Measurements from ENCODE around the gene ZNF440. TPM values are rescaled to one million over a fixed set of nuclear protein-coding genes. Genes with fewer than 3 reads are reported as not detected.
A peak's percentile ranks its signal among the peaks of the same experiment; 100 is the strongest.
"Not testable (repeated sequence)": the region's sequence is repeated elsewhere in the genome, so short reads cannot be mapped to it uniquely, and the experiment has no call there.

Gene ZNF440
- total RNA-seq, 1 experiment from 2014 or later: 9.1 TPM

DNA sequence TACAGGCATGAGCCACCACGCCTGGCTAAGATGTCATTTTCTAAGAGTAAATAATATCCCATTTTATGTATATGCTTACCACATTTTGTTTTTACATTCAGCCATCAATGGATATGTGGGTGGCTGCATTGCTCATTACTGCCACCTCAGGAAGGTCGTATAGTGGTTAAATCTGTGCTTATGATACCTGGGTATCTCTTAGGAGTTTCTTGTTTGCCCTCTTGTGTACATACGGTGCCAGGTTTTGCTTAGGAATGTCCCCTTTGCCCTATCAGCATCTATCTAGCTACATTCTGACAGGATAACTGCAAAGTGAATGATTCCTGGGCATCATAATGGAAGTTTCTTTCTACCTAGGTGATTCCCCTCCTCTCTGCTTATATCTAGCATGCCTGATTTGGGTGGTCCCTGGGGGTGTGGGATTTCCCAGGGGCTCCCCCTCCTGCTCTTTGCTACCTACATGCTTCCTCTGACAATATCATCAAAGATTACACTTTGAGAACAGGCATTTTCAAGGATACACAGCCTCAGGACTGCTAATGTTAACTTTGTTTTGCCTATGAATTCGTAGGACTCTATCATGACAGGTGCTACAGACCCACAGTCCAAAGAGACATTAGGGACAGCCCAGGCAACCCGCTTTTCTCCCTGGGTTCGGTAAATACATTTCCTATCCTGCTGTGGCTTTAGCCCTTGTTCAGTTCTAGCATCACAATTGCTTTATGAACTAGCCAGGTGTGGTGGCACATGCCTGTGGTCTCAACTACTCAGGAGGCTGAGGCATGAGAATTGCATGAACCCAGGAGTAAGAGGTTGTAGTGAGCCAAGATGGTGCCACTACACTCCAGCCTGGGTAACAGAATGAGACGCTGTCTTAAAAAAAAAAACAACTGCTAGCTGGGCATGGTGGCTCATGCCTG, 15.1 kb downstream of the ZNF440 start:
- DNase-seq (ENCODE audit: low spot score): not testable (repeated sequence)

DNA sequence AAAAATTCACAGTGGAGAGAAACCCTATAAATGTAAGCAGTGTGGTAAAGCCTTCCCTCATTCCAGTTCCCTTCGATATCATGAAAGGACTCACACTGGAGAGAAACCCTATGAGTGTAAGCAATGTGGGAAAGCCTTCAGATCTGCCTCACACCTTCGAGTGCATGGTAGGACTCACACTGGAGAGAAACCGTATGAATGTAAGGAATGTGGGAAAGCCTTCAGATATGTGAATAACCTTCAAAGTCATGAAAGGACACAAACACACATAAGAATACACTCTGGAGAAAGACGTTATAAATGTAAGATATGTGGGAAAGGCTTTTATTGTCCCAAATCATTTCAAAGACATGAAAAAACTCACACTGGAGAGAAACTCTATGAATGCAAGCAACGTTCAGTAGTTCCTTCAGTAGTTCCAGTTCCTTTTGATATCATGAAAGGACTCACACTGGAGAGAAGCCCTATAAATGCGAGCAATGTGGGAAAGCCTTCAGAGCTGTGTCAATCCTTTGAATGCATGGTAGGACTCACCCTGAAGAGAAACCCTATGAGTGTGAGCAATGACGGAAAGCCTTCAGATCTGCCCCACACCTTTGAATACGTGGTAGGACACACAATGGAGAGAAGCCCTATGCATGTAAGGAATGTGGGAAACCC, 18.3 kb downstream of the ZNF440 start:
- DNase-seq (ENCODE audit: low spot score): no peak

DNA sequence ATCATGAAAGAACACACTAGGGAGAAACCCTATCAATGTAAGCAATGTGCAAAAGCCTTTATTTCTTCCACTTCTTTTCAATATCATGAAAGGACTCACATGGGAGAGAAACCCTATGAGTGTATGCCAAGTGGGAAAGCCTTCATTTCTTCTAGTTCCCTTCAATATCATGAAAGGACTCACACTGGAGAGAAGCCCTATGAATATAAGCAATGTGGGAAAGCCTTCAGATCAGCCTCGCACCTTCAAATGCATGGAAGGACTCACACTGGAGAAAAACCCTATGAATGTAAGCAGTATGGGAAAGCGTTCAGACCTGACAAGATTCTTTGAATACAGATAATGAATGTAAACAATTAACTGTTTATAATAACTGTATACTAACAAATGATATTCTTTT, 19.5 kb downstream of the ZNF440 start:
- DNase-seq (ENCODE audit: low spot score): no peak

DNA sequence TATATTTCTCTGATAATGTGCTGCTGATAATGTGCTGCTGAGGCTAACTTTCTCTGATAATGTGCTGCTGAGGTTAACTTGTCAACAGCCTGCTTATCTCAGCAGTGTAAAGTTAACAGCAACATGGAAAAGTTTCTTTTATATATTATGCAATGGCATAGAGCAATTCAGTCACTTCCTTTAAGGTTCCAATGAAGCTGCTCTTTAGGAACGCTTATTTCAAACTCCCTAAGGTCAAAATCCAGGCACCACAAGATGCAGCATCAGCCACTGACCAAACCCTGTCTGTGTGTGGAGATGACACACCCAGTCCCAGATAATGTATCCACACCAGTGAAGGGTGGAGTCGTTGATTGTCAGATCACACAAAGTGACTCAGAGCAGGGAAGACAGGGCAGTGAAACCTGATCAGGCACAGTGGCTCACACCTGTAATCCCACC, 21.6 kb downstream of the ZNF440 start:
- DNase-seq (ENCODE audit: low spot score): not testable (repeated sequence)

DNA sequence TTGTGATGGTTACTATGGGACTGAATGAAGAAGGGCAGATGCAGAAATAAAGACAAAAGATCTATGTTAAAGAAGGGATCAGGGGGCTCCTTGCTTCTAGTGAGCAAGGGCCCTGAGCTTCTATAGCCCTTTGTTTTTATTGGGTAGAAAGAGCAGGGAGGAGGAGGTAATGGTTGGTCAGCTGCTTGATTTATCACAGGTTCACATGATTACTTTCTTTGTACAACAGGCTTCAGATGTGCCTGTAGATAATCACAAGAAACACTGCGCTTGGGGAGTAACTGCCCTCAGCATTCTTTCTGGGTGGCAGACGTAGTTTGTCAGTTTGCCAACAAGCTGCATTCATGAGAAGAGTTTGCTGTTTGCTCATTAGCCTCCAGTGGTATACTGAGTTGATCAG, 29.6 kb downstream of the ZNF440 start:
- no peak for DNase-seq (ENCODE audit: low spot score)

DNA sequence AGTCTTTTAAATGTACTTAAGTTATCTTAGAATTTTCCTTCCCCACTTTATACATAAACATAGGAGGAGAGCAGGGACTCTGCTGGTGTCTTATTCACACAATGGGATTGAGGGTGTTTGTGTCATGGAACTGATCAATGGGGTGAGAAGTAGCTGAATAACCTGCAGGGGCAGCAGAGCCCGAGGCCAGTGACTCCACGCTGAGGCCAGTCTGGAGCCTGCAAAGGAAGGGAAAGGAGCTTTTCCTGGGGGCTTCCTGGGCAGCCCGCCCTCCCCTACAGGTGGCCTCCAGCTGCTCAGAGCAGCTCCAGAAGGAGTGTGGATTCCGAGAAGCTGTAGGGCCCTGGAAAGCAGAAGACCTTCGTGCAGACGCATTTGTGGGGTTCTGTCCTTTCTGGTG, 33.5 kb downstream of the ZNF440 start:
- not testable (repeated sequence) for DNase-seq (ENCODE audit: low spot score)

DNA sequence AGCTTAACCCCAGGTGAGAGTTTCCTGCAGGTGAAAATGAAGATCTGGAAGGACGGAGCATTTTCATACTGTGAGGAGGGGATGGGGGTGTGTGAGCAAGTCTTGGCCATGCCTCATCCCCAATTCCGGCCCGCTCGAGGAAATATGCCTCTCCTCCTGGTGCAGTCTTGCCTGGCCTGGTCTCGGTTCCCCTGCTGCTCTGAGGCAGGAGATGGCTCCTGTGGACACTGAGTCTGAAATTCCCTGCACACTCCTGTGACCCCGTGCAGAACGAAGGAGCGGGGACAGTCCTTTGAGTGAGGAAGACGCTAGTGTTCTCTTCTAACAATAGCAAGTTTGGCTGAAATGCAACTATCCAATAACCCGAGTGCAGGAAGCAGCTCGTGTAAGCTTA, 34.1 kb downstream of the ZNF440 start:
- DNase-seq (ENCODE audit: low spot score): no peak

DNA sequence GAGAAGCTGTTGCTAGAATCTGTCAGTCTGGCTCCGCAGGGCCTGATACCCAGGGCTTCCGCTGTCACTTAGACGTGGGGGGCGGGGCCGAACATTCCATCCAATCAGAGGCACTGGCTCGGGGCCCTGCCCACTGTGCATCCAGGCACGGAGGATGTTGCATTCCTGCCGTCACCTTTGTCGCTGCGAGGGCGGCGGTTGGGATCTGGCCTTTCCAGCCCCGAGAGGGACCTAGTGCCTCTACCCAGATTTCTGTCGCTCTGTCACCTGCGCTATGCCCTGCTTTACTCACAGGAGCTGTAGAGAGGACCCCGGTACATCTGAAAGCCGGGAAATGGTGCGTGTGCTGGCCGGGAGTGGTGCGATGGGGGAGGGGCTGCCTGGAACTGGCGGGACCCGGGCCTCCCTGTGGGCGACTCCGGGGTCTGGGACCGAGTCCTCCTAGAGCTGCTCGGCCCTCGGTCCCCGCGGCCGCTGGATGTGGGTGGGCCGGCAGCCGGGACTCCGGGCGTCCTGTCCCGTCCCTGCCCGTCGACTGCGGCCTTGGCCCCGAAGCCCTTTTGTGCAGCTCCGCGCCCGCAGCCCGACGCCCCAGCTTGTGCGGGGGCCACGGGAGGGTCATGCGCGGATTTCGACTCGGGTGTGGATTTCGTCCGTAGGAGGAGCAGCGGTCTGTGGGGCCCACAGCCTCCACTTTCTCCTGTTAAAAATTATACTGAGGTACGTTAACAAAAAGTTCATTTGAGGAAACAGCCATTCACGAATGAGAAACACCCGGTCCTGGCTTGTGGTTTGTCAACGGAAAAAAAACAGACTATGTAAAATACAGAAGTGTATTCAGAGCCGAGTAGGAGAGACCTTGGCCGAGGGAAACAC, 34.8 kb downstream of the ZNF440 start, which contains the start of gene ZNF439:
ZNF439 (plus strand) TSS at position 133 of the 876 bp plus-strand sequence; CDS start at position 275, 142 bp downstream.
- no peak for DNase-seq (ENCODE audit: low spot score)

DNA sequence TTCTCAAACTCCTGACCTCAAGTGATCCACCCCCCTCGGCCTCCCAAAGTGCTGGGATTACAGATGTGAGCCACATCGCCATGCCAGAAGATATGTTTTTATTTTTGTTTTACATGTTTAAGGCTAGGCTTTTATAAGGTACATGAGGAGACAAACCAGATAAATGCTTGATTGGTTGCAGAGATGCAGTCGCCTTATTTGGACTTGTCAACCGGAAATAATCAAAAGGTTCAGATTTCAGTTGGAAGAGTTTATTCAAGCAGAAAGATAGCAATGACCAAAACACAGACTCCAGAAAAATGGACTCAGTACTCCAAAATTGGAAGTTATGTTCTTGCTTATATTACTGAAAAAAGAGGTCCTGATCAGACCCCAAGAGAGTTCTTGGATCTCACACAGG, 36.2 kb downstream of the ZNF440 start:
- DNase-seq (ENCODE audit: low spot score): not testable (repeated sequence)

DNA sequence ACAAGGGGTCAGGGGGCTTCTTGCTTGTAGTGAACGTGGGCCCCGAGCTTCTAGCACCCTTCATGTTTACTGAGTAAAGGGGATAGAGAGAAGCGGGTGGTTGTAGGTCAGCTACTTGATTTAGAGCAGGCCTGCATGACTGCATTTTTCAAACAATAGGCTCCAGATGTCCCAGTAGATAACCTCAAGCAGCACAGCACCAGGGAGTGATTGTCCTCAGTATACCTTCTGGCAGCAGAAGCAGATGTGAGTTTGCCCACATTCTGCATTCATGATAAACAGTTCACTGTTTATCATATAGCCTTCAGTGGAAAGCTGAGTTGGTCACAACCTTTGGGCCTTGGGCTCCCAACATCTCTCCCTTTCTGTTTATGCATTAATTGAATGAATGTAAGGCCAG, 39.3 kb downstream of the ZNF440 start:
- no peak for DNase-seq (ENCODE audit: low spot score)

DNA sequence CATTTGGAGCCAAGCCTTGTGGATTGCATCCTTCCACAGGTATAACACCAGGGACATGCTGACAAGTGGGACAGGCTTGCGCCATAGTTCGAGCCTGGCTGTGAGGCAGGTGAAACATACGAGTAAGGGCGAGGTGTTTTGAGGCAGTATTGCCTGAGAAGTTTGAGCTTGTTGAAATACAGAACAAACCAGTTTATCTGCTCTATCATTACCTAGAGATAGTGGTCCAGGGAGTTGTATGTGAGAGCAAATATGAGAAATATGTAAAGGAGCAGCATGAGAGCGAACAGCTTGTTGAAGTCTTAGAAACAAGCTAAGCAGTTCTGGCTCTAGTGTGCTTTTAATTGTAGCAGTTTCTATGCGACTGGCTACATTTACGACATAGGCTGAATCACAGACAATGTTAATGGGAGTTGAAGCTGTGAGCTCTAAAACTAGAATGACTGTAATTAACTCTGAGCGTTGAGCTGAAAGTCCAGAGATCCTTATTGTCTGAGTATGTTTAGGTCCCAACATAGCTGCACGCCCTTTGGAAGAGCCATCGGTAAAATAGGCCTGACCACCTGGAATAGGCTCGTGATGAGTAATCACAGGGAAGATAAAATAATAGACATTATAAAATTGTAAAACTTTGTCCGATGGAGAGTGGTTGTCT, 42.6 kb downstream of the ZNF440 start:
- no peak for DNase-seq (ENCODE audit: low spot score)

DNA sequence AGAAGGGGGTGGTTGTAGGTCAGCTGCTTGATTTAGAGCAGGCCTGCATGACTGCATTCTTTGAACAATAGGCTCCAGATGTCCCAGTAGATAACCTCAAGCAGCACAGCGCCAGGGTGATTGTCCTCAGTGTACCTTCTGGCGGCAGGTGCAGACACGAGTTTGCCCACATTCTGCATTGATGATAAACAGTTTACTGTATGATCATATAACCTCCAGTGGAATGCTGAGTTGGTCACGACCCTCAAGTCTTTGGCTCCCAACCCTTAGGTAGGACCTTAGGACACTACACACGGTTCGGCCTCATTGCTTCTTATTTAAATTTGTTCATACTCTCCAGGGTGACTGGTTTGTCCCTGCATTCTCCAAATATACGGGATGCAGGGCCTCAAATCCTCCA, 46.6 kb downstream of the ZNF440 start:
- no peak for DNase-seq (ENCODE audit: low spot score)

DNA sequence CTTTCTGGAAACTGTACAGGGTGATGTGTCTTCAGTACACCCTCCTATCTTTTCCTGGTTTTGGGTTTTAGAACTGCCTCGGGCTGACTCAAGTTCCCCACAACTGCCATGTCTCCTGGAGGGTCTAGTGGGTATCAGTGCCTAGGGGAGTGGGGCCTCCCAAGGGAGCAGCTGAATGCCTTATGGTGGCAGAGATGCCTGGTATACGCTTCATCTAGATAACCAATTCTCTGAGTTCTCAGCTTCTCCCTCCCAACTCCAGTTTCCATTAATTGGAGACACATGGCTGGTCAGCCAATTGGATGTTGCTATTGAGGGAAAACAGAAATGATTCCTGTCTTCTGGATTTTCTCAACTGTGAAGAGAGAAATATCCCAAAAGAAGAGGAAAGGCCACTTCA, 47.2 kb downstream of the ZNF440 start:
- no peak for DNase-seq (ENCODE audit: low spot score)

DNA sequence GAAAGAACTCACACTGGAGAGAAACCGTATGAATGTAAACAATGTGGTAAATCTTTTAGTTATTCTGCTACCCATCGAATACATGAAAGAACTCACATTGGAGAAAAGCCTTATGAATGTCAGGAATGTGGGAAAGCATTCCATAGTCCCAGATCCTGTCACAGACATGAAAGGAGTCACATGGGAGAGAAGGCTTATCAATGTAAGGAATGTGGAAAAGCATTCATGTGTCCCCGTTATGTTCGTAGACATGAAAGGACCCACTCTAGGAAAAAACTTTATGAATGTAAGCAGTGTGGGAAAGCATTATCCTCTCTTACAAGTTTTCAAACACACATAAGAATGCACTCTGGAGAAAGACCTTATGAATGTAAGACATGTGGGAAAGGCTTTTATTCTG, 53.7 kb downstream of the ZNF440 start:
- not testable (repeated sequence) for DNase-seq (ENCODE audit: low spot score)

DNA sequence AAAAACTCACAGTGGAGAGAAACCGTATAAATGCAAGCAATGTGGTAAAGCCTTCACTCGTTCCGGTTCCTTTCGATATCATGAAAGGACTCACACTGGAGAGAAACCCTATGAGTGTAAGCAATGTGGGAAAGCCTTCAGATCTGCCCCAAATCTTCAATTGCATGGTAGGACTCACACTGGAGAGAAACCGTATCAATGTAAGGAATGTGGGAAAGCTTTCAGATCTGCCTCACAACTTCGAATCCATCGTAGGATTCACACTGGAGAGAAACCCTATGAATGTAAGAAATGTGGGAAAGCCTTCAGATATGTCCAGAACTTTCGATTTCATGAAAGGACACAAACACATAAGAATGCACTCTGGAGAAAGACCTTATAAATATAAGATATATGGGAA, 54.1 kb downstream of the ZNF440 start:
- DNase-seq (ENCODE audit: low spot score): no peak

DNA sequence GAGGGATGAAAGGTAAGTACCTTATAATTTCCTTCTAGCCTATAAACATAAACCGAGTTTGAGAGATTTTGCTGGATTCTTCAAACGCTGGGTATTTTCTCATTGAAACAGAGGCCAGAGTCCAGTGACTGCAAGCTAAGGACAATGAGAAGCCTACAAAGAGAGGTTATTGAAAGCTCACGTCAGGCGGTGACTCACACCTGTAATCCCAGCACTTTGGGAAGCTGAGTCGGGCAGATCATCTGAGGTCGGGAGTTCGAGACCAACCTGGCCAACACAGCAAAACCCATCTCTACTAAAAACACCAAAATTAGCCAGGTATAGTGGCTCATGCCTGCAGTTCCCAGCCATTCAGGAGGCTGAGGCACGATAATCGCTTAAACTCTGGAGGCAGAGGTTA, 58.6 kb downstream of the ZNF440 start:
- DNase-seq (ENCODE audit: low spot score): no peak

DNA sequence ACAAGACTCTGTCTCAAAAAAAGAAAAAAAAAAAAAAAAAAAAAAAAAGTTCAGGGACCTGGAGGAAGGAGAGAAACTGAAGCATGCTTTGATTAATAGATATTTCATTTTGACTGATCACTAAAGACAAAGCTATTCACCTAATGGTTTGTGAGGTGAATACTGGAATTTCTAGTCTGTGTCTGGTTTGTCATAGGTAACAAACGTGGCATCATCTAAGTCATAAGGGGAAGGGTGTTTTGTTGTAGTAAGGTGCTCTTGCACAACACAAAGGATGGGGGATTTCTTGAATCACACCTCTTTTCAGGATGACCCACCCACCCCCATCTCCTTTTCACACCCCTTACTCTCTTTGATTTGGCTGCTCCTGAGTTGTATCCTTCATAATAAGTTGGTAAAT, 59.7 kb downstream of the ZNF440 start:
- DNase-seq (ENCODE audit: low spot score): no peak

DNA sequence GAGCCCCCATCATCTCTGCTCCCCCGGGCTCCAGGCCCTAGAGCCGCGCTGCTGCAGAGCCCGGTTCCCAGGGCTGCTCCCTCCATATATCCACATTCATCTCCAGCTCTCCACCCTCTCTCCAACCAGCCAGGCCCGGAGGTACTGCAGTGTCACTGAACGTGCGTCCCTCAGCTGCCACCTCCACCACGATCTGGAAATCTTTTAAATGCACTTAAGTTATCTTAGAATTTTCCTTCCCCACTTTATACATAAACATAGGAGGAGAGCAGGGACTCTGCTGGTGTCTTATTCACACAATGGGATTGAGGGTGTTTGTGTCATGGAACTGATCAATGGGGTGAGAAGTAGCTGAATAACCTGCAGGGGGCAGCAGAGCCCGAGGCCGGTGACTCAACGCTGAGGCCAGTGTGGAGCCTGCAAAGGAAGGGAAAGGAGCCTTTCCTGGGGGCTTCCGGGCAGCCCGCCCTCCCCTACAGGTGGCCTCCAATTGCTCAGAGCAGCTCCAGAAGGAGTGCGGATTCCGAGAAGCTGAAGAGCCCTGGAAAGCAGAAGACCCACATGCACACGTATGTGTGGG, 65.7 kb downstream of the ZNF440 start:
- DNase-seq (ENCODE audit: low spot score): not testable (repeated sequence)

DNA sequence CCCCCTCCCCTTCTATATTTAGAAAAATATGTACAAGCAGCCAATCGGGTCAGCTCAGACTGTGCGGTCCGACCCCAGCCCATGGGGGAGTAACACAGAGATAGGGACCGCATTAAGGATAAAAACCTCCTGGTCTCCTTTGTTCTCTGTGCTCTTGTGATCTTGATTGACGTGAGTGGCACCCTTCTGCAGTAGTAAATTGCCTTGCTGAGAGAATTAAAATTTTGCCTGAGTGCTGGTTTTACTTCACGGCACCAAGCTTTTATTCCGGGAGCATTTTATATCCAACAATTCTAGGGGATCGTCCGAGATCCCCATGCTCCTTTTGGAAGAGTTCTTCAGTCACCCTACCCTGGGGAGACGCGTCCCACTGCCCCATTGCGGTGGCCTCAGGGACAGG, 66.5 kb downstream of the ZNF440 start:
- no peak for DNase-seq (ENCODE audit: low spot score)

DNA sequence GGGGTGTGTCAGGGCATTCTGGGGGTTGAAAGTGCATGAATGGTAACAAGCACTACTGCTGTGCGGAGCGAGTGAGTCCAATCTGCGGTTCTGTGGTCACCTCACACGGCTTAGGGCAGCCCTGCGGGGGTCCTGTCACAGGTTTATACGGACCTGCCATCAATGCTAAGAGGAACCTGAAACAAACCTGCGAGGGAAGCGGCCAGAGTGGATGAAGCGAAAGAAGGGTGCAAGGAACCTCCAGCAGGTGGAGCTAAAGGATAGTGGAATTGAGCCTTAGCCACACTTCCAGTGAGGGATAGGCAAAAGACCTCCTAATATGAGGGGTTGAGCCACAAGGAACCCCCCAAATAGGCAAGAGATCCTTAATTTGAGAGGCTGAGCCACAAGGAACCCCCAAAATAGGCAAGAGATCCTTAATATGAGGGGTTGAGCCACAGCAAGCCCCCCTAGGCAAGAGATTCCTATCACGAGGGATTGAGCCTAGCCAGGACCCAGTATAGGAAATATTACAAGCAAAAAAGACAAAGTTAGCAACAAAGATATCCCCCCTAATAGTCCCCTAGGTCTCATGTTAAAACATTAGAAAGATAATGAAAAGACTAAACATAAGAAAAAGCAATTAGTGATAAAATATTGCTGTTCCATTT, 67.2 kb downstream of the ZNF440 start:
- DNase-seq (ENCODE audit: low spot score): peak; percentile 79
